Liver (tissue), 9 donors: ENCODE measurements around the gene GUCD1. TPM values are rescaled to one million over a fixed set of nuclear protein-coding genes. Genes with fewer than 3 reads are reported as not detected.

Experiments used
- DNase-seq: peaks from one replicate; pipeline ENCODE4 v3.0.0-alpha.2; 2017; ENCODE audit warnings: low spot score
- H3K27ac ChIP-seq, 2 donors: one replicate each; pipeline ENCODE4 v1.7.0; 2013; ENCODE audit warnings: inconsistent platforms in 2 of 2, low read length in 2 of 2, control low read depth in 1 of 2, low read depth in 1 of 2, mild to moderate bottlenecking in 1 of 2
- H3K27me3 ChIP-seq, 4 donors: one replicate each; pipeline versions ENCODE4 v1.6.1 to v1.7.0; 2013; ENCODE audit warnings: low read length in 3 of 4, inconsistent platforms in 1 of 4, mild to moderate bottlenecking in 1 of 4, moderate library complexity in 1 of 4; ENCODE audit not compliant: control insufficient read depth in 4 of 4, insufficient read depth in 4 of 4
- H3K36me3 ChIP-seq, 4 donors: one replicate each; pipeline versions ENCODE4 v1.6.1 to v1.7.0; 2013; ENCODE audit warnings: low read length in 3 of 4, mild to moderate bottlenecking in 3 of 4, low read depth in 1 of 4, moderate library complexity in 1 of 4; ENCODE audit not compliant: control insufficient read depth in 4 of 4, insufficient read depth in 3 of 4
- H3K4me1 ChIP-seq, 4 donors: one replicate each; pipeline versions ENCODE4 v1.6.1 to v1.7.0; 2013; ENCODE audit warnings: low read length in 3 of 4, mild to moderate bottlenecking in 3 of 4, moderate library complexity in 1 of 4; ENCODE audit not compliant: control insufficient read depth in 4 of 4, insufficient read depth in 4 of 4
- H3K4me3 ChIP-seq, 3 donors: one replicate each; pipeline versions ENCODE4 v1.6.1 to v1.7.0; 2013; ENCODE audit warnings: low read length in 3 of 3, control low read depth in 1 of 3, low read depth in 1 of 3, mild to moderate bottlenecking in 1 of 3
- H3K9ac ChIP-seq, 2 donors: one replicate each; pipeline ENCODE4 v1.7.0; 2013; ENCODE audit warnings: low read length in 2 of 2, mild to moderate bottlenecking in 2 of 2, moderate library complexity in 2 of 2, control low read depth in 1 of 2, low read depth in 1 of 2
- H3K9me3 ChIP-seq, 4 donors: one replicate each; pipeline versions ENCODE4 v1.6.1 to v1.7.0; 2013; ENCODE audit warnings: low read length in 3 of 4; ENCODE audit not compliant: control insufficient read depth in 4 of 4
- EGR1 ChIP-seq, 2 donors: IDR thresholded peaks; 2 replicates each; pipeline ENCODE4 v1.6.1; 2016 to 2018; ENCODE audit warnings: antibody characterized with exemption in 2 of 2, low read depth in 2 of 2
- FOXA1 ChIP-seq: IDR thresholded peaks from 2 replicates; pipeline ENCODE4 v1.6.1; 2016; ENCODE audit warnings: antibody characterized with exemption
- FOXA2 ChIP-seq: IDR thresholded peaks from 2 replicates; pipeline ENCODE4 v1.6.1; 2016; ENCODE audit warnings: antibody characterized with exemption
- GABPA ChIP-seq, 2 donors: IDR thresholded peaks in 1 of 2; conservative IDR thresholded peaks in 1 of 2; 2 replicates each; pipeline ENCODE4 v1.6.1; 2016; ENCODE audit warnings: antibody characterized with exemption in 2 of 2, mild to moderate bottlenecking in 1 of 2, moderate library complexity in 1 of 2
- HNF4A ChIP-seq, 2 donors: conservative IDR thresholded peaks; 2 replicates each; pipeline ENCODE4 v1.6.1; 2016; ENCODE audit warnings: antibody characterized with exemption in 2 of 2, mild to moderate bottlenecking in 2 of 2
- HNF4G ChIP-seq: IDR thresholded peaks from 2 replicates; pipeline ENCODE4 v1.6.1; 2016; ENCODE audit warnings: antibody characterized with exemption
- JUND ChIP-seq, 2 donors: IDR thresholded peaks; 2 replicates each; pipeline ENCODE4 v1.6.1; 2016; ENCODE audit warnings: antibody characterized with exemption in 2 of 2
- NR2F2 ChIP-seq: IDR thresholded peaks from 2 replicates; pipeline ENCODE4 v1.6.1; 2016; ENCODE audit warnings: antibody characterized with exemption
- RAD21 ChIP-seq, 2 donors: IDR thresholded peaks; 2 replicates each; pipeline ENCODE4 v1.6.1; 2016; ENCODE audit warnings: antibody characterized with exemption in 2 of 2, mild to moderate bottlenecking in 2 of 2
- RXRA ChIP-seq, 2 donors: IDR thresholded peaks; 2 replicates each; pipeline ENCODE4 v1.6.1; 2017 to 2018; ENCODE audit warnings: antibody characterized with exemption in 2 of 2, mild to moderate bottlenecking in 1 of 2
- SP1 ChIP-seq: IDR thresholded peaks from 2 replicates; pipeline ENCODE4 v1.6.1; 2018; ENCODE audit warnings: antibody characterized with exemption, mild to moderate bottlenecking
- TAF1 ChIP-seq: conservative IDR thresholded peaks from 2 replicates; pipeline ENCODE4 v1.6.1; 2016; ENCODE audit warnings: antibody characterized with exemption, mild to moderate bottlenecking
- YY1 ChIP-seq: IDR thresholded peaks from 2 replicates; pipeline ENCODE4 v1.6.1; 2016; ENCODE audit warnings: antibody characterized with exemption, mild to moderate bottlenecking
- WGBS: extraction: QIAGEN DNeasy Blood & Tissue Kit; methylation state at CpG from one replicate; pipeline ENCODE4 v1.1.7; 2013; 5-methylcytosine and 5-hydroxymethylcytosine counted together
- polyA plus RNA-seq, 2 donors: library from polyadenylated mRNA; stranded (reverse) in 1 of 2; unstranded in 1 of 2; fragments of 200-250 nt in 1 of 2; fragments of >200 nt in 1 of 2; fragmentation: Nextera tagmentation in 1 of 2; extraction: Ambion mirVana in 1 of 2; gene quantifications; one replicate each; pipeline versions ENCODE4 v1.2.1 to v1.2.3, GENCODE V29; 2013 to 2015
- total RNA-seq, 2 donors: library from RNA; depleted of rRNA; stranded (reverse); fragments of >200 nt; gene quantifications; one replicate each; pipeline ENCODE4 v1.2.3, GENCODE V29; 2014
- TF ChIP-seq, protein P1 (sequence below): IDR thresholded peaks from 2 replicates; pipeline ENCODE4 v1.6.1; 2016; ENCODE audit warnings: antibody characterized with exemption
- TF ChIP-seq, protein P2 (sequence below): fragments of 150-350 bp; IDR thresholded peaks from 2 replicates; pipeline ENCODE4 v1.5.1; 2017; ENCODE audit warnings: improper control_type of control experiment, low read depth, low read length; ENCODE audit not compliant: missing input control
- TF ChIP-seq, protein P3 (sequence below): IDR thresholded peaks from 2 replicates; pipeline ENCODE4 v1.6.1; 2016; ENCODE audit warnings: antibody characterized with exemption
- TF ChIP-seq, protein P4 (sequence below): IDR thresholded peaks from 2 replicates; pipeline ENCODE4 v1.6.1; 2016; ENCODE audit warnings: antibody characterized with exemption, mild to moderate bottlenecking
- TF ChIP-seq, protein P5 (sequence below): IDR thresholded peaks from 2 replicates; pipeline ENCODE4 v1.6.1; 2016; ENCODE audit warnings: antibody characterized with exemption
- donor health status: healthy.
- donor health status: healthy.
- donor health status: healthy.
- donor health status: healthy.
- donor health status: healthy.

GUCD1 gene
- total and polyA plus RNA-seq, 4 donors: 118 to 202 (median 179) TPM

DNA sequence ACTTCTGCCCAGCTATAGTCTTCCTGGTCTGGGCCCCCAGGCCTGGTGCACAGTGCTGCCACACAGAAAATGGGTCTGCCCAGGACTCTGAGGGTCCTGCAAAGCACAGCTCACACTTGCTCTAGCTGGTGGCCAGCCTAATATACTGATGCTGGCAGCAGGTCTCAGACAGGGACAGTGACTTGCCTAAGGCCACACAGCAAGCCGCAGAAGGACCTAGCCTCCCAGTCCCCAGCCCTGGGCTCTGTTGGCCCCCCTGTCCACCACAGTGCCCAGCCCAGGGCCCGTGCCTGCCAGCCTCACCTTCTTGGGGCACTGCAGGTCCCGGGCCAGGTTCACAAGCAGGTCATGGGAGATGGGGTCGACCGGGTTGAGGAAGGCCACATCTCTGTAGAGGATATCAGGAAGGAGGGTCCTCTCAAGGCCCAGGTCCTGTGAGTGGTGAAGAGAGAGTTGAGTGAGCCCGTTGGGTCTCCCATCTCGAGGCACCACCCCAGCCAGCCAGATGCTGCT is 34.6 kb upstream of the GUCD1 start:
- Histone ChIP-seq H3K36me3 (peaks cover 0 to 30% (median 6%) of the 10 kb centered on the region in 4 donors), H3K27ac (no peak overlapping the region)

DNA sequence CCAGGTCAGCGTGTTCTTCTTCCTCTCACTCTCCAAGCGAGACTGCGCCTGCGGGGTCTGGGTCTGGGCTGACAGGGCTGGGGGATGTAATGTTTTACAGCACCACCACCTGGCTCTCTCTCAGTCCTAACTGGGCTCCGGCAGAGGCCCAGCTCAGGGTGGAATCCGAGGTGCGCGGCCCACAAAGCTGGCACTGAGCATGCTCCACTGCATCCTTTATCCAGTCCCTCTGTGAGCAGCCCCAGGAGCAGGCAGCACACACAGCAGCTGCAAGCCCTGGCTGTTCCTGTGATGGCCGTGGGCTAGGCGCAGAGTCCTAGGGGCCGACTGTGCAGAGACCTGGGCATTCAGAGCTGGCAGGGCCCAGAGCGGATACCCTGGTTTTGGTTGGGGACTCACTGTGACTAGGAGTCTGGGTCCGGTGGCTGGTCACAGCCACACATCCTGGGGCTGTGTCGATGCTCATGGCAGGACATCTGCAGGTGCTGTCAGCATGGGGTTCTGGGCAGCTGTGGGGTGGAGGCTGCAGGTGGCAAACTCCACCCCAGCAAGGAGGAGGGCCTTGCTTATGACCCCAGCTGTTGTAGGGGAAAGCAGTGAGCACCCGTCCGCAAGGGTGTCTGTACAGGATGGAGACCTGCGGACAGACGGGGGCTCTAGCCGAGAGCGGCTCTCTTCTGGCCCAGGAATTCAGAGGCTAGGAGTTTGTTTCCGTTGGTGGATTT is 34.0 kb upstream of the GUCD1 start:
- peaks cover 0 to 30% (median 6%) of the 10 kb centered on the region in 4 donors for H3K36me3 ChIP-seq
- DNase-seq: no peak
- H3K4me1 ChIP-seq: peaks cover 7 to 22% (median 14%) of the 10 kb centered on the region in 4 donors
- 97% methylated on average over 21 of the region's 21 CpGs for WGBS
- H3K9ac ChIP-seq: no peak overlapping the region
- H3K9me3 ChIP-seq: no peaks in the 10 kb centered on the region
- H3K27me3 ChIP-seq: no peaks in the 10 kb centered on the region
- H3K4me3 ChIP-seq: no peak overlapping the region
- H3K27ac ChIP-seq: no peak overlapping the region
- TF ChIP-seq TAF1 (no peak), FOXA2 (no peak), HNF4A (conservative IDR thresholded peaks at IDR 0.05) (no peak), FOXA1 (no peak), JUND (IDR thresholded peaks at IDR 0.05) (no peak), GABPA (IDR thresholded peaks at IDR 0.05 in 1 of 2, conservative IDR thresholded peaks at IDR 0.05 in 1 of 2) (no peak), SP1 (no peak), EGR1 (IDR thresholded peaks at IDR 0.05; ENCODE audit: low read depth in 2 of 2) (no peak), HNF4G (no peak), RAD21 (IDR thresholded peaks at IDR 0.05) (no peak), RXRA (IDR thresholded peaks at IDR 0.05) (no peak), NR2F2 (no peak), YY1 (no peak)
- TF ChIP-seq, protein P1, sequence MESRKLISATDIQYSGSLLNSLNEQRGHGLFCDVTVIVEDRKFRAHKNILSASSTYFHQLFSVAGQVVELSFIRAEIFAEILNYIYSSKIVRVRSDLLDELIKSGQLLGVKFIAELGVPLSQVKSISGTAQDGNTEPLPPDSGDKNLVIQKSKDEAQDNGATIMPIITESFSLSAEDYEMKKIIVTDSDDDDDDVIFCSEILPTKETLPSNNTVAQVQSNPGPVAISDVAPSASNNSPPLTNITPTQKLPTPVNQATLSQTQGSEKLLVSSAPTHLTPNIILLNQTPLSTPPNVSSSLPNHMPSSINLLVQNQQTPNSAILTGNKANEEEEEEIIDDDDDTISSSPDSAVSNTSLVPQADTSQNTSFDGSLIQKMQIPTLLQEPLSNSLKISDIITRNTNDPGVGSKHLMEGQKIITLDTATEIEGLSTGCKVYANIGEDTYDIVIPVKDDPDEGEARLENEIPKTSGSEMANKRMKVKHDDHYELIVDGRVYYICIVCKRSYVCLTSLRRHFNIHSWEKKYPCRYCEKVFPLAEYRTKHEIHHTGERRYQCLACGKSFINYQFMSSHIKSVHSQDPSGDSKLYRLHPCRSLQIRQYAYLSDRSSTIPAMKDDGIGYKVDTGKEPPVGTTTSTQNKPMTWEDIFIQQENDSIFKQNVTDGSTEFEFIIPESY: no peak
- TF ChIP-seq, protein P2, sequence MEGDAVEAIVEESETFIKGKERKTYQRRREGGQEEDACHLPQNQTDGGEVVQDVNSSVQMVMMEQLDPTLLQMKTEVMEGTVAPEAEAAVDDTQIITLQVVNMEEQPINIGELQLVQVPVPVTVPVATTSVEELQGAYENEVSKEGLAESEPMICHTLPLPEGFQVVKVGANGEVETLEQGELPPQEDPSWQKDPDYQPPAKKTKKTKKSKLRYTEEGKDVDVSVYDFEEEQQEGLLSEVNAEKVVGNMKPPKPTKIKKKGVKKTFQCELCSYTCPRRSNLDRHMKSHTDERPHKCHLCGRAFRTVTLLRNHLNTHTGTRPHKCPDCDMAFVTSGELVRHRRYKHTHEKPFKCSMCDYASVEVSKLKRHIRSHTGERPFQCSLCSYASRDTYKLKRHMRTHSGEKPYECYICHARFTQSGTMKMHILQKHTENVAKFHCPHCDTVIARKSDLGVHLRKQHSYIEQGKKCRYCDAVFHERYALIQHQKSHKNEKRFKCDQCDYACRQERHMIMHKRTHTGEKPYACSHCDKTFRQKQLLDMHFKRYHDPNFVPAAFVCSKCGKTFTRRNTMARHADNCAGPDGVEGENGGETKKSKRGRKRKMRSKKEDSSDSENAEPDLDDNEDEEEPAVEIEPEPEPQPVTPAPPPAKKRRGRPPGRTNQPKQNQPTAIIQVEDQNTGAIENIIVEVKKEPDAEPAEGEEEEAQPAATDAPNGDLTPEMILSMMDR: no peak
- TF ChIP-seq, protein P3, sequence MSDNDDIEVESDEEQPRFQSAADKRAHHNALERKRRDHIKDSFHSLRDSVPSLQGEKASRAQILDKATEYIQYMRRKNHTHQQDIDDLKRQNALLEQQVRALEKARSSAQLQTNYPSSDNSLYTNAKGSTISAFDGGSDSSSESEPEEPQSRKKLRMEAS: no peak
- TF ChIP-seq, protein P4, sequence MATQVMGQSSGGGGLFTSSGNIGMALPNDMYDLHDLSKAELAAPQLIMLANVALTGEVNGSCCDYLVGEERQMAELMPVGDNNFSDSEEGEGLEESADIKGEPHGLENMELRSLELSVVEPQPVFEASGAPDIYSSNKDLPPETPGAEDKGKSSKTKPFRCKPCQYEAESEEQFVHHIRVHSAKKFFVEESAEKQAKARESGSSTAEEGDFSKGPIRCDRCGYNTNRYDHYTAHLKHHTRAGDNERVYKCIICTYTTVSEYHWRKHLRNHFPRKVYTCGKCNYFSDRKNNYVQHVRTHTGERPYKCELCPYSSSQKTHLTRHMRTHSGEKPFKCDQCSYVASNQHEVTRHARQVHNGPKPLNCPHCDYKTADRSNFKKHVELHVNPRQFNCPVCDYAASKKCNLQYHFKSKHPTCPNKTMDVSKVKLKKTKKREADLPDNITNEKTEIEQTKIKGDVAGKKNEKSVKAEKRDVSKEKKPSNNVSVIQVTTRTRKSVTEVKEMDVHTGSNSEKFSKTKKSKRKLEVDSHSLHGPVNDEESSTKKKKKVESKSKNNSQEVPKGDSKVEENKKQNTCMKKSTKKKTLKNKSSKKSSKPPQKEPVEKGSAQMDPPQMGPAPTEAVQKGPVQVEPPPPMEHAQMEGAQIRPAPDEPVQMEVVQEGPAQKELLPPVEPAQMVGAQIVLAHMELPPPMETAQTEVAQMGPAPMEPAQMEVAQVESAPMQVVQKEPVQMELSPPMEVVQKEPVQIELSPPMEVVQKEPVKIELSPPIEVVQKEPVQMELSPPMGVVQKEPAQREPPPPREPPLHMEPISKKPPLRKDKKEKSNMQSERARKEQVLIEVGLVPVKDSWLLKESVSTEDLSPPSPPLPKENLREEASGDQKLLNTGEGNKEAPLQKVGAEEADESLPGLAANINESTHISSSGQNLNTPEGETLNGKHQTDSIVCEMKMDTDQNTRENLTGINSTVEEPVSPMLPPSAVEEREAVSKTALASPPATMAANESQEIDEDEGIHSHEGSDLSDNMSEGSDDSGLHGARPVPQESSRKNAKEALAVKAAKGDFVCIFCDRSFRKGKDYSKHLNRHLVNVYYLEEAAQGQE: no peak
- TF ChIP-seq, protein P5, sequence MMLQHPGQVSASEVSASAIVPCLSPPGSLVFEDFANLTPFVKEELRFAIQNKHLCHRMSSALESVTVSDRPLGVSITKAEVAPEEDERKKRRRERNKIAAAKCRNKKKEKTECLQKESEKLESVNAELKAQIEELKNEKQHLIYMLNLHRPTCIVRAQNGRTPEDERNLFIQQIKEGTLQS: no peak

More for the DNA sequence above, 34.6 kb upstream of the GUCD1 start:
- peaks cover 10 to 23% (median 18%) of the 10 kb centered on the region in 4 donors for H3K4me1 ChIP-seq
- WGBS: 93% methylated on average over 7 of the region's 7 CpGs
- no peak overlapping the region for H3K4me3 ChIP-seq
- no peak for DNase-seq
- no peak overlapping the region for H3K9ac ChIP-seq
- no peaks in the 10 kb centered on the region for H3K27me3 ChIP-seq
- no peak for TF ChIP-seq RAD21 (IDR thresholded peaks at IDR 0.05)
- TF ChIP-seq FOXA1: no peak
- no peak for TF ChIP-seq EGR1 (IDR thresholded peaks at IDR 0.05; ENCODE audit: low read depth in 2 of 2)
- TF ChIP-seq, protein P5: no peak
- TF ChIP-seq FOXA2: no peak
- no peak for TF ChIP-seq SP1
- no peak for TF ChIP-seq RXRA (IDR thresholded peaks at IDR 0.05)
- TF ChIP-seq HNF4A (conservative IDR thresholded peaks at IDR 0.05): no peak
- no peaks in the 10 kb centered on the region for H3K9me3 ChIP-seq
